MCF 10A (cell line): ENCODE results near the gene CSK. TPM values are rescaled to one million over a fixed set of nuclear protein-coding genes. Genes with fewer than 3 reads are reported as not detected.

Experiments used
- BruUV-seq: library from RNA; stranded (reverse); fragments of 400-500 nt; replicated peaks from 2 replicates; lab custom pipeline; 2021; lab: Mats Ljungman, UMichigan
- CTCF ChIA-PET: fragments of 300-600 bp; sonication (Branson Sonifier 250); formaldehyde crosslinking; extraction: SDS; loops from one replicate; lab custom pipeline; 2021; ENCODE audit warnings: antibody characterized with exemption, inconsistent platforms; lab: Yijun Ruan, JAX
- POLR2A ChIA-PET: fragments of 300-600, 350-650 bp; sonication (Branson Sonifier 250); formaldehyde crosslinking; extraction: SDS; loops from one replicate; lab custom pipeline; 2020; ENCODE audit warnings: antibody characterized with exemption, inconsistent platforms; lab: Yijun Ruan, JAX
- DNase-seq: peaks from one replicate; pipeline ENCODE4 v3.0.0-alpha.2; 2018; ENCODE audit not compliant: unreplicated experiment
- H3K27ac Mint-ChIP-seq: one replicate; pipeline ENCODE4 v1.8.0; 2022; ENCODE audit warnings: mild to moderate bottlenecking, low read depth, mixed read lengths; ENCODE audit not compliant: unreplicated experiment
- H3K27me3 Mint-ChIP-seq: one replicate; pipeline ENCODE4 v1.8.0; 2022; ENCODE audit warnings: mixed read lengths; ENCODE audit not compliant: insufficient read depth, unreplicated experiment
- H3K36me3 Mint-ChIP-seq: one replicate; pipeline ENCODE4 v1.8.0; 2022; ENCODE audit warnings: mild to moderate bottlenecking, moderate library complexity, mixed read lengths; ENCODE audit not compliant: insufficient read depth, unreplicated experiment
- H3K4me1 Mint-ChIP-seq: one replicate; pipeline ENCODE4 v1.8.0; 2022; ENCODE audit warnings: mixed read lengths; ENCODE audit not compliant: insufficient read depth, unreplicated experiment
- H3K4me3 Mint-ChIP-seq: one replicate; pipeline ENCODE4 v1.8.0; 2022; ENCODE audit warnings: mild to moderate bottlenecking, moderate library complexity, mixed read lengths; ENCODE audit not compliant: unreplicated experiment
- H3K9me3 Mint-ChIP-seq: one replicate; pipeline ENCODE4 v1.8.0; 2022; ENCODE audit warnings: mixed read lengths; ENCODE audit not compliant: unreplicated experiment
- CTCF ChIP-seq: fragments of 200-600 bp; IDR thresholded peaks from one replicate; pipeline ENCODE4 v1.8.0; 2022; ENCODE audit warnings: antibody characterized with exemption, mild to moderate bottlenecking; ENCODE audit not compliant: unreplicated experiment
- intact Hi-C: fragments of 100-400 bp; cut with micrococcal nuclease; formaldehyde crosslinking; loops from 2 replicates; pipeline ENCODE4 v1.14.1; 2022
- total RNA-seq: library from RNA; stranded (reverse); gene quantifications from 2 replicates; pipeline ENCODE4 v1.2.3, GENCODE V29; 2022

Gene CSK
- total RNA-seq, 1 experiment from 2014 or later = 65.3 TPM

GRCh38 chr15:74748322-74748946, 33.4 kb upstream of the CSK start, which contains the start of gene CYP1A2:
CYP1A2 (plus strand) TSS chr15:74748845; CDS start chr15:74749739, 894 bp downstream.
- CTCF ChIA-PET = interaction anchor here (0.5 to 1.4 kb wide), 2 partner anchors 16 to 114 kb away, joined by 3 read pairs; no protein-coding TSS in a partner anchor
- intact Hi-C loops = no loop called here
- TF ChIP-seq CTCF = no peak

GRCh38 chr15:74749832-74750231, 32.0 kb upstream of the CSK start:
- no peak overlapping the region for H3K27ac Mint-ChIP-seq
- no peak for DNase-seq
- peaks cover 6% of the 10 kb centered on the region for H3K4me1 Mint-ChIP-seq
- ChIA-PET CTCF (interaction anchor here (0.6 to 1.4 kb wide), 3 partner anchors 18 to 347 kb away, joined by 3 to 4 read pairs (median 3); no protein-coding TSS in a partner anchor), POLR2A (no interaction called here)
- no TSS peak for BruUV-seq
- no peak for TF ChIP-seq CTCF
- H3K9me3 Mint-ChIP-seq = no peaks in the 10 kb centered on the region
- H3K4me3 Mint-ChIP-seq = no peak overlapping the region
- no peaks in the 10 kb centered on the region for H3K27me3 Mint-ChIP-seq
- intact Hi-C loops = no loop called here
- H3K36me3 Mint-ChIP-seq = no peaks in the 10 kb centered on the region

More at GRCh38 chr15:74748322-74748946, 33.4 kb upstream of the CSK start, which contains the start of gene CYP1A2:
- DNase-seq = no peak
- BruUV-seq = no TSS peak
- no peak within 1 kb of the TSS for H3K27ac Mint-ChIP-seq
- no peaks in the 10 kb centered on the region for H3K9me3 Mint-ChIP-seq
- peaks cover 6% of the 10 kb centered on the region for H3K4me1 Mint-ChIP-seq
- POLR2A ChIA-PET = interaction anchor here (0.6 to 1.0 kb wide), 2 partner anchors 11 to 901 kb away, joined by 3 to 4 read pairs; no protein-coding TSS in a partner anchor
- H3K4me3 Mint-ChIP-seq = no peak within 1 kb of the TSS
- H3K27me3 Mint-ChIP-seq = no peaks in the 10 kb centered on the region
- no peaks in the 10 kb centered on the region for H3K36me3 Mint-ChIP-seq

GRCh38 chr15:74750751-74751150, 31.1 kb upstream of the CSK start:
- no TSS peak for BruUV-seq
- H3K36me3 Mint-ChIP-seq = no peaks in the 10 kb centered on the region
- H3K27me3 Mint-ChIP-seq = no peaks in the 10 kb centered on the region
- H3K27ac Mint-ChIP-seq = no peak overlapping the region
- no peak for TF ChIP-seq CTCF
- POLR2A ChIA-PET = no interaction called here
- intact Hi-C loops = no loop called here
- no peak overlapping the region for H3K4me3 Mint-ChIP-seq
- H3K4me1 Mint-ChIP-seq = peaks cover 6% of the 10 kb centered on the region
- no peaks in the 10 kb centered on the region for H3K9me3 Mint-ChIP-seq
- CTCF ChIA-PET = no interaction called here
- DNase-seq = no peak

- Mint-ChIP-seq H3K36me3 (no peaks in the 10 kb centered on the region), H3K4me3 (no peak overlapping the region), H3K4me1 (peaks cover 6% of the 10 kb centered on the region), H3K9me3 (no peaks in the 10 kb centered on the region), H3K27me3 (no peaks in the 10 kb centered on the region), H3K27ac (no peak overlapping the region)
- CTCF ChIA-PET = interaction anchor here (1.5 kb wide), 1 partner anchor 17 kb away, joined by 7 read pairs; no protein-coding TSS in a partner anchor
- POLR2A ChIA-PET = interaction anchor here (0.5 to 1.0 kb wide), 4 partner anchors 16 to 291 kb away, joined by 3 to 5 read pairs (median 4); partner anchors contain the start of gene CLK3
- intact Hi-C loops = no loop called here
- no peak for DNase-seq
- no peak for TF ChIP-seq CTCF
- no TSS peak for BruUV-seq
These were observed 29.9 kb upstream of the CSK start for GRCh38 chr15:74752011-74752410.
